Ectodermal cell (in vitro differentiated cells): ENCODE measurements around the gene CCNT1.

Experiments
- H3K27ac ChIP-seq: 2 replicates; pipeline ENCODE4 v1.7.0; 2013; ENCODE audit warnings: mild to moderate bottlenecking, low read depth, low read length; ENCODE audit not compliant: insufficient read depth, poor library complexity, severe bottlenecking
- H3K27me3 ChIP-seq: 2 replicates; pipeline ENCODE4 v1.7.0; 2013; ENCODE audit warnings: mild to moderate bottlenecking, low read length; ENCODE audit not compliant: insufficient read depth, control insufficient read depth, poor library complexity, severe bottlenecking
- H3K36me3 ChIP-seq: one replicate; pipeline ENCODE4 v1.7.0; 2013; ENCODE audit warnings: low read length; ENCODE audit not compliant: control insufficient read depth, insufficient read depth
- H3K4me1 ChIP-seq: one replicate; pipeline ENCODE4 v1.7.0; 2013; ENCODE audit warnings: low read length; ENCODE audit not compliant: control insufficient read depth, insufficient read depth
- H3K4me3 ChIP-seq: 2 replicates; pipeline ENCODE4 v1.7.0; 2013; ENCODE audit warnings: low read depth, low read length, control low read depth; ENCODE audit not compliant: insufficient read depth
- H3K9me3 ChIP-seq: 2 replicates; pipeline ENCODE4 v1.7.0; 2013; ENCODE audit warnings: mild to moderate bottlenecking, low read length, moderate library complexity; ENCODE audit not compliant: control insufficient read depth
- WGBS, 2 experiments: methylation state at CpG; one replicate each; pipeline ENCODE4 v1.1.7; 2013; ENCODE audit warnings: missing lambda C conversion rate in 2 of 2; 5-methylcytosine and 5-hydroxymethylcytosine counted together

The CCNT1 gene

GRCh38 chr12:48694038-48694437, 22.5 kb downstream of the CCNT1 start:
- WGBS, 2 experiments = 97% methylated on average over 5 to 6 of the region's 6 CpGs
- H3K36me3 ChIP-seq = peaks cover 36% of the 10 kb centered on the region
- no peaks in the 10 kb centered on the region for H3K9me3 ChIP-seq
- H3K27ac ChIP-seq = no peak overlapping the region
- H3K4me1 ChIP-seq = no peaks in the 10 kb centered on the region
- no peak overlapping the region for H3K4me3 ChIP-seq
- H3K27me3 ChIP-seq = no peaks in the 10 kb centered on the region

GRCh38 chr12:48693572-48693971, 22.9 kb downstream of the CCNT1 start:
- 93 to 95% methylated on average over 6 of the region's 6 CpGs for WGBS, 2 experiments
- peaks cover 38% of the 10 kb centered on the region for H3K36me3 ChIP-seq

DNA sequence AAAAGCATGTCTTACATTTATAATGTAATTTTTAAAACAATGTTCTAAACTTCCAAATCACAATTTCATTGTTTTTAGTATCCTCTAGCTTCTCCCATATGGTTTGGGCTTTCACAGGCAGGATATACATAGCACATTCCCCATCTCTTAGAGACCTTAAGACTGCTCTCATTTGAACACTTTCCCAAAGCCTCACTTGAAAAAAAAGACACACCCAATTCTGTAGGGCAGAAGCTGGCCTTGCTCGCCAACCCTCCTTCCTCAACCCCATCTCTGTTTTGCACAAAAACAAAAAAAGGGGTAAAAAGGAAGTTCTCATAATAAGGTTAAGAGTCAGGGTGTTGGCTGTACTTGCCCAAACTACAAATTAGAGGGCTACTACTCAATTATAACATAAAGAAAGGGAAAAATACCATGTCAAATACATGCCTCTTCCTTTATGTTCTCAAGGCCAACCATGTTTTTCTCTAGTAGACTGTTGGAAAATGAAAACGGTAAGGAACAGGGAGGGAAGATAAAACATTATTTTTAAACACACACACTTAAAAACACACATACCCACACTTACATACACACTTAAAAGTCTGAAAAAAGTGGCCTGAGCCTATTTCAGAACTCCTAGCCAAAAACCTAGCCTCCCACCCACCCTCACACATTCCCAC, 24.6 kb downstream of the CCNT1 start:
- H3K4me3 ChIP-seq = no peak overlapping the region
- no peaks in the 10 kb centered on the region for H3K27me3 ChIP-seq
- no peaks in the 10 kb centered on the region for H3K9me3 ChIP-seq
- H3K36me3 ChIP-seq = peaks cover 41% of the 10 kb centered on the region
- no peaks in the 10 kb centered on the region for H3K4me1 ChIP-seq
- 96 to 100% methylated on average over 1 to 2 of the region's 2 CpGs for WGBS, 2 experiments
- no peak overlapping the region for H3K27ac ChIP-seq

More at GRCh38 chr12:48693572-48693971, 22.9 kb downstream of the CCNT1 start:
- no peaks in the 10 kb centered on the region for H3K27me3 ChIP-seq
- no peak overlapping the region for H3K27ac ChIP-seq
- no peaks in the 10 kb centered on the region for H3K9me3 ChIP-seq
- no peaks in the 10 kb centered on the region for H3K4me1 ChIP-seq
- no peak overlapping the region for H3K4me3 ChIP-seq

- WGBS, 2 experiments = 89% methylated on average over 4 of the region's 4 CpGs
- Histone ChIP-seq H3K27me3 (no peaks in the 10 kb centered on the region), H3K4me1 (no peaks in the 10 kb centered on the region), H3K27ac (no peak overlapping the region), H3K4me3 (no peak overlapping the region), H3K36me3 (peaks cover 40% of the 10 kb centered on the region), H3K9me3 (no peaks in the 10 kb centered on the region)
Observed at GRCh38 chr12:48690990-48691389, 25.5 kb downstream of the CCNT1 start.

DNA sequence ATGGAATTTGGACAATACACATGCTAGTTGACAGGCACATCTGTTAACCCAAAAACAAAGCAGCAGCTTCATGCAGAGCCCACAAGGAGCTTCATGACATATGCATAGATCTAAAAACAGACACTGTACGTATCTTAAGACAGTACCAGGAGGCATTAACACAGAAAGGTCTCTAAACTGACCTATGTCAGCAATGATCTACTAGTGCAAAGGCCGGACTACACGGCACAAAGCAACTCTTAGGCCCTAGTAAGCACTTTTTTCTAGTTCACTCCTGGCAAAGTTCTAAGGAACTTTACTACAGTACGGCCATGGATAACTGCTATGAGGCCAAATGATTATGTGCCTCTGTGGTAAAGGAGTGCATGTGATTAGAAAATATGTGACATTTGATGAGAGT, 26.1 kb downstream of the CCNT1 start:
- 80 to 87% methylated on average over 4 of the region's 4 CpGs for WGBS, 2 experiments
- Histone ChIP-seq H3K4me1 (no peaks in the 10 kb centered on the region), H3K9me3 (no peaks in the 10 kb centered on the region), H3K4me3 (no peak overlapping the region), H3K27ac (no peak overlapping the region), H3K36me3 (peaks cover 35% of the 10 kb centered on the region), H3K27me3 (no peaks in the 10 kb centered on the region)

DNA sequence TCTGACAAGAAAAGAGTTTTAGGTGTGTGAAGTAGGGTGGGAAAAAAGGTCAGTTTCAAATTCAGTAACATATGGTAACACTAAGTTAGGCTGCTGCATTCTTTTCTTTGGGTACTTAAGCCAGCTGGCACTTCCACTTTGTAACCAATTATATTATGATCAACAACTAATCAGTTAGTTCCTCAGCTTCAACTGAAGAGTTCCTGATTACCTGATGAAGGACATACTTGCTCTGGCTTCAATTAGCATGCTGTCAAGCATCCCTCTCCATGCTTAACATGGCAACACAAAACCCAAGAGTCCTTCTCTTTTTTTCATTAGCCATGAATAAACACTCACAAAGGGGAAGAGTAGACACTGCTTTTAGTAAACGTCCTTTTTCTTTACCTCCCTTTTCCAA, 27.7 kb downstream of the CCNT1 start:
- Histone ChIP-seq H3K36me3 (peaks cover 25% of the 10 kb centered on the region), H3K27ac (no peak overlapping the region), H3K27me3 (no peaks in the 10 kb centered on the region), H3K4me3 (no peak overlapping the region), H3K9me3 (no peaks in the 10 kb centered on the region), H3K4me1 (no peaks in the 10 kb centered on the region)
- 81 to 89% methylated on average over 1 of the region's 1 CpG for WGBS, 2 experiments

GRCh38 chr12:48687592-48687991, 28.9 kb downstream of the CCNT1 start:
- H3K36me3 ChIP-seq = peaks cover 13% of the 10 kb centered on the region
- no peaks in the 10 kb centered on the region for H3K4me1 ChIP-seq
- no peak overlapping the region for H3K27ac ChIP-seq
- 93 to 95% methylated on average over 4 of the region's 4 CpGs for WGBS, 2 experiments
- peaks cover 7% of the 10 kb centered on the region for H3K27me3 ChIP-seq
- no peaks in the 10 kb centered on the region for H3K9me3 ChIP-seq
- H3K4me3 ChIP-seq = no peak overlapping the region

DNA sequence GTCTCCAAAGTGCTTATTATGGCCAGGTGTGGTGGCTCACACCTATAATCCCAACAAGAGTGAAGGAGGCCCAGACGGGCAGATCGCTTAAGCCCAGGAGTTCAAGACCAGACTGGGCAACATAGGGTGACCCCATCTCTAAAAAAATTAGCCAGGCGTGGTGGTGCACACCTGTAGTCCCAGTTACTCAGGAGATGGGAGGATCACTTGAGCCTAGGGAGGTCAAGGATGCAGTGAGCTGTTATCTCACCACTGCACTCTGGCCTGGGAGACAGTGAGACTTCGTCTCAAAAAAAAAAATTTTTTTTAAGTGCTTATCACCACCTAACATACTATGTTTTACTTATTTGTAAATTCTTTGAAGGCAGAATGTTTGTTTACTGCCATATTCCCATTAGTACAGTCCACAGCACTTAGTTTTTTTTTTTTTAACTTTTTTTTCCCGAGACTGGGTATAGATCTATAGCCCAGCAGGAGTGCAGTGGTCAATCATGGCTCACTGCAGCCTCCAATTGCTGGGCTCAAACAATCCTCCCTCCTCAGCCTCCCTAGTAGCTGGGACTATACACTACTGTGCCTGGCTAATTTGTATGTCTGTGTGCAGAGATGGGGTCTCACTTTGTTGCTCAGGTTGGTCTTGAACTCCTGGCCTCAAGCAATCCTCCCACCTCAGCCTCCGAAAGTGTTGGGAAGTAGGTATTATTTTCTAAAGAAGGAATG, 29.7 kb downstream of the CCNT1 start:
- Histone ChIP-seq H3K4me3 (no peak overlapping the region), H3K36me3 (peaks cover 8% of the 10 kb centered on the region), H3K4me1 (no peaks in the 10 kb centered on the region), H3K9me3 (no peaks in the 10 kb centered on the region), H3K27ac (no peak overlapping the region), H3K27me3 (peaks cover 7% of the 10 kb centered on the region)
- 92 to 95% methylated on average over 4 to 6 of the region's 6 CpGs for WGBS, 2 experiments

- Histone ChIP-seq H3K27me3 (peaks cover 7% of the 10 kb centered on the region), H3K9me3 (no peaks in the 10 kb centered on the region), H3K36me3 (peaks cover 5% of the 10 kb centered on the region), H3K4me3 (no peak overlapping the region), H3K27ac (no peak overlapping the region), H3K4me1 (no peaks in the 10 kb centered on the region)
- 73 to 76% methylated on average over 3 of the region's 3 CpGs for WGBS, 2 experiments
Observed at GRCh38 chr12:48686037-48686595, 30.4 kb downstream of the CCNT1 start.

DNA sequence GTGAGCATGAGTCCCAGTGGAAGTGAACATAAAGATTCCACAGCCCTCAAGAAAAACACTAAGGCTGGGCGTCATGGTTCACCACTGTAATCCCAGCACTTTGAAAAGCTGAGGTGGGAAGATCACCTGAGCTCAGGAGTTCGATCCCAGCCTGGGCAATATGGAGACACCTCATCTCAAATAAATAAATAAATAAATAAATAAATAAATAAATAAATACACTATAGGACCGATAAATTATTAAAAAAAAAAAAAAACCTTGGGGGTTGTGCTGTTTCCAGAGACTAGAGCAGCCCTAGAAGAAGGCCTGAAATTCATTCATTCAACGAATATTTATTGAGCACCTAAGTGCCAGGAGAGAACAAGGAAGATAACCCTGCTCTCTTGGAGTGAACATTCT, 33.0 kb downstream of the CCNT1 start:
- Histone ChIP-seq H3K4me3 (no peak overlapping the region), H3K4me1 (peaks cover 13% of the 10 kb centered on the region), H3K27me3 (peaks cover 7% of the 10 kb centered on the region), H3K9me3 (no peaks in the 10 kb centered on the region), H3K36me3 (peaks cover 9% of the 10 kb centered on the region), H3K27ac (no peak overlapping the region)
- 85 to 97% methylated on average over 3 of the region's 4 CpGs for WGBS, 2 experiments
